Retinal pigment epithelial cell (primary cell): Measurements from ENCODE around the gene DENND6B.

Experiments used
- DNase-seq: peaks from one replicate; pipeline ENCODE4 v3.0.0-alpha.2; 2010; ENCODE audit warnings: low read depth
- H3K4me3 ChIP-seq: 2 replicates; pipeline ENCODE4 v1.5.1; 2011; ENCODE audit warnings: mild to moderate bottlenecking, low read length, control low read depth, moderate library complexity
- CTCF ChIP-seq: conservative IDR thresholded peaks from 2 replicates; pipeline ENCODE4 v1.5.1; 2011; ENCODE audit warnings: low read depth, low read length, control low read depth, inconsistent platforms

Gene DENND6B

GRCh38 chr22:50309601-50309991 is 17.2 kb downstream of the DENND6B start:
- no peak overlapping the region for H3K4me3 ChIP-seq
- DNase-seq, result no peak
- TF ChIP-seq CTCF, result no peak

- no peak overlapping the region for H3K4me3 ChIP-seq
- no peak for TF ChIP-seq CTCF
- DNase-seq, result no peak
Observed at GRCh38 chr22:50308986-50309600, 17.7 kb downstream of the DENND6B start.

GRCh38 chr22:50308597-50308935 is 18.2 kb downstream of the DENND6B start:
- DNase-seq, result no peak
- no peak for TF ChIP-seq CTCF
- H3K4me3 ChIP-seq, result no peak overlapping the region

- TF ChIP-seq CTCF, result no peak
- DNase-seq, result no peak
- H3K4me3 ChIP-seq, result no peak overlapping the region
Observed at GRCh38 chr22:50307890-50308596, 18.8 kb downstream of the DENND6B start.

GRCh38 chr22:50306753-50307749 is 19.8 kb downstream of the DENND6B start, which contains the start of gene PLXNB2:
Gene PLXNB2 (minus strand): TSS chr22:50307646. CDS start chr22:50290584, 17,062 bp downstream.
- H3K4me3 ChIP-seq, result peak within 1 kb of the TSS; percentile 84
- no peak for TF ChIP-seq CTCF
- no peak for DNase-seq

GRCh38 chr22:50305923-50306566 is 20.8 kb downstream of the DENND6B start:
- no peak for TF ChIP-seq CTCF
- DNase-seq, result peak; percentile 85
- peak overlapping the region; percentile 84 for H3K4me3 ChIP-seq
